Tibial nerve (tissue), 4 donors: ENCODE measurements around the gene HSD17B12. TPM values are rescaled to one million over a fixed set of nuclear protein-coding genes. Genes with fewer than 3 reads are reported as not detected.

Experiments
- DNase-seq, 2 donors: peaks; one replicate each; pipeline ENCODE4 v3.0.0-alpha.2; 2019; ENCODE audit warnings: low spot score in 2 of 2
- H3K27ac ChIP-seq, 4 donors: fragments of 200-600 bp; sonication (generic) in 3 of 4; one replicate each; pipeline ENCODE4 v1.5.1; 2017 to 2019; ENCODE audit warnings: mild to moderate bottlenecking in 1 of 4
- H3K27me3 ChIP-seq, 2 donors: fragments of 200-600 bp; sonication (generic) in 1 of 2; one replicate each; pipeline versions ENCODE4 v1.5.1 to v1.6.0; 2017 to 2019
- H3K36me3 ChIP-seq, 3 donors: fragments of 200-600 bp; sonication (generic); one replicate each; pipeline ENCODE4 v1.5.1; 2018 to 2019
- H3K4me1 ChIP-seq, 4 donors: fragments of 200-600 bp; sonication (generic) in 3 of 4; one replicate each; pipeline ENCODE4 v1.5.1; 2017 to 2019
- H3K4me3 ChIP-seq, 4 donors: fragments of 200-600 bp; sonication (generic) in 3 of 4; one replicate each; pipeline ENCODE4 v1.5.1; 2017 to 2019; ENCODE audit warnings: mild to moderate bottlenecking in 1 of 4, moderate library complexity in 1 of 4
- H3K9me3 ChIP-seq, 4 donors: fragments of 200-600 bp; sonication (generic) in 3 of 4; one replicate each; pipeline ENCODE4 v1.5.1; 2017 to 2019
- EP300 ChIP-seq, 2 donors: sonication (generic); formaldehyde crosslinking; IDR thresholded peaks; one replicate each; pipeline ENCODE4 v1.6.1; 2017; ENCODE audit warnings: antibody characterized with exemption in 2 of 2, mild to moderate bottlenecking in 1 of 2
- POLR2A ChIP-seq, 2 donors: fragments of 450-650 bp; IDR thresholded peaks; one replicate each; pipeline ENCODE4 v1.6.1; 2017; ENCODE audit warnings: antibody characterized with exemption in 2 of 2, mild to moderate bottlenecking in 2 of 2, moderate library complexity in 2 of 2
- whole genome bisulfite sequencing, 2 donors: methylation state at CpG; one replicate each; pipeline ENCODE4 v1.1.5; 2018; 5-methylcytosine and 5-hydroxymethylcytosine counted together
- total RNA-seq, 4 donors: library from RNA; depleted of rRNA; stranded (reverse); fragments of >200 nt; gene quantifications; one replicate each; pipeline ENCODE4 v1.1.0, GENCODE V29; 2016
- TF ChIP-seq, protein P1 (sequence below), 5 experiments: fragments of 200-600 bp in 3 of 5; fragments of 450-650 bp in 2 of 5; sonication (generic) in 3 of 5; IDR thresholded peaks; one replicate each; pipeline ENCODE4 v1.5.1; 2016 to 2019; ENCODE audit warnings: antibody characterized with exemption in 5 of 5, mild to moderate bottlenecking in 3 of 5, moderate library complexity in 2 of 5

HSD17B12 gene
- total RNA-seq, 4 donors from 2014 or later = 54.9 to 75.9 (median 62.9) TPM

DNA sequence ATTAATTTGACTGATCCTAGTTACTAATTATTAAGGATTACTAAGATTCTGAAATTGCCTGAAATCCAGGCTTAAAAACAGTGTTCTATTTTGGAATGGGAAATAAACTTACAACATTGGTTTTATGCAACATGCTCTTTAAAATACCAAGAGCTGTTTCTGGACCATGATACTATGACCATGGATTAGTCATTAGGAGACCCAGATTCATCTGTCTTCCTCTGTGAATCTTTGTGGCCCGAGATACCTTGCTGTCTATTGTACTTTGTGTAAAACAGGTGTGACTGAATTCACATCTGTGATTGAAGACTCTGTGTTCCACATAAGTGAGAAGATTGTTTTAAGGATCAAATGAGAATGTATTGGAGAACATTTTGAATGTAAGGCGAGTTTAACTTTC, 98.8 kb downstream of the HSD17B12 start:
- Histone ChIP-seq H3K27ac (no peak overlapping the region), H3K4me1 (no peaks in the 10 kb centered on the region), H3K9me3 (peaks cover 0 to 17% (median under 1%) of the 10 kb centered on the region in 4 donors), H3K36me3 (peaks cover 0 to 5% (median 0%) of the 10 kb centered on the region in 3 donors), H3K4me3 (no peak overlapping the region), H3K27me3 (no peaks in the 10 kb centered on the region)
- WGBS, 2 donors = 87 to 94% methylated on average over 2 of the region's 2 CpGs
- TF ChIP-seq POLR2A (IDR thresholded peaks at IDR 0.05) (no peak), EP300 (IDR thresholded peaks at IDR 0.05) (no peak)
- TF ChIP-seq, protein P1, sequence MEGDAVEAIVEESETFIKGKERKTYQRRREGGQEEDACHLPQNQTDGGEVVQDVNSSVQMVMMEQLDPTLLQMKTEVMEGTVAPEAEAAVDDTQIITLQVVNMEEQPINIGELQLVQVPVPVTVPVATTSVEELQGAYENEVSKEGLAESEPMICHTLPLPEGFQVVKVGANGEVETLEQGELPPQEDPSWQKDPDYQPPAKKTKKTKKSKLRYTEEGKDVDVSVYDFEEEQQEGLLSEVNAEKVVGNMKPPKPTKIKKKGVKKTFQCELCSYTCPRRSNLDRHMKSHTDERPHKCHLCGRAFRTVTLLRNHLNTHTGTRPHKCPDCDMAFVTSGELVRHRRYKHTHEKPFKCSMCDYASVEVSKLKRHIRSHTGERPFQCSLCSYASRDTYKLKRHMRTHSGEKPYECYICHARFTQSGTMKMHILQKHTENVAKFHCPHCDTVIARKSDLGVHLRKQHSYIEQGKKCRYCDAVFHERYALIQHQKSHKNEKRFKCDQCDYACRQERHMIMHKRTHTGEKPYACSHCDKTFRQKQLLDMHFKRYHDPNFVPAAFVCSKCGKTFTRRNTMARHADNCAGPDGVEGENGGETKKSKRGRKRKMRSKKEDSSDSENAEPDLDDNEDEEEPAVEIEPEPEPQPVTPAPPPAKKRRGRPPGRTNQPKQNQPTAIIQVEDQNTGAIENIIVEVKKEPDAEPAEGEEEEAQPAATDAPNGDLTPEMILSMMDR (IDR thresholded peaks at IDR 0.05) = no peak
- DNase-seq = no peak

DNA sequence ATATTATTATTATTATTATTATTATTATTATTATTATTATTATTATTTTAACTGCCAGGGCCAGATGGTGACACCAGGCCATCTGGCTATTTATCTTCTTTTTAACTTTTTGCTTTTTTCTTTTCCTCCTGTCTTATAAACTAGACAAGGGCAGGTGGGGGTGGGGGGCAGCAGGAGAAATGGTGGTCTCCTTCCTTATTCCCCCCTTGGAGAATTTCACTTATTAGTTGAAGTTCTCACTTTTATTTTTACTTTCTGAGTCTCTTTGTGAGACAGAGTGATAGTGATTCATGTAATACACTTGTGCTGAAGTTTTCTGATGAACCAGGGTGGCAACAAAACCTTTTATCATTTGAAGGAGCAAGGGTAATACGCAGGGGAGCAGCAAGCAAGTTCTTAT, 103.8 kb downstream of the HSD17B12 start:
- Histone ChIP-seq H3K4me3 (no peak overlapping the region), H3K27ac (no peak overlapping the region), H3K4me1 (peaks cover 0 to 5% (median 0%) of the 10 kb centered on the region in 4 donors), H3K27me3 (no peaks in the 10 kb centered on the region), H3K9me3 (peaks cover 0 to 26% (median 3%) of the 10 kb centered on the region in 4 donors), H3K36me3 (no peaks in the 10 kb centered on the region)
- no peak for DNase-seq
- WGBS, 2 donors = 97 to 100% methylated on average over 1 of the region's 1 CpG
- TF ChIP-seq POLR2A (IDR thresholded peaks at IDR 0.05) (no peak), EP300 (IDR thresholded peaks at IDR 0.05) (no peak)
- TF ChIP-seq, protein P1 (IDR thresholded peaks at IDR 0.05) = no peak

- no peak overlapping the region for H3K4me3 ChIP-seq
- no peak for DNase-seq
- H3K27ac ChIP-seq = no peak overlapping the region
- no peaks in the 10 kb centered on the region for H3K27me3 ChIP-seq
- H3K36me3 ChIP-seq = no peaks in the 10 kb centered on the region
- TF ChIP-seq, protein P1 (IDR thresholded peaks at IDR 0.05) = no peak
- TF ChIP-seq POLR2A (IDR thresholded peaks at IDR 0.05) (no peak), EP300 (IDR thresholded peaks at IDR 0.05) (no peak)
- 73 to 80% methylated on average over 2 of the region's 2 CpGs for WGBS, 2 donors
- peaks cover 0 to 5% (median 0%) of the 10 kb centered on the region in 4 donors for H3K4me1 ChIP-seq
- H3K9me3 ChIP-seq = peaks cover 0 to 26% (median 3%) of the 10 kb centered on the region in 4 donors
Measured at GRCh38 chr11:43784866-43785265, 104.3 kb downstream of the HSD17B12 start.

- no peak for DNase-seq
- H3K27ac ChIP-seq = no peak overlapping the region
- H3K4me1 ChIP-seq = peaks cover 0 to 5% (median 0%) of the 10 kb centered on the region in 4 donors
- no peaks in the 10 kb centered on the region for H3K27me3 ChIP-seq
- peaks cover 0 to 26% (median 3%) of the 10 kb centered on the region in 4 donors for H3K9me3 ChIP-seq
- no peak overlapping the region for H3K4me3 ChIP-seq
- H3K36me3 ChIP-seq = no peaks in the 10 kb centered on the region
- 87 to 89% methylated on average over 2 of the region's 2 CpGs for WGBS, 2 donors
- TF ChIP-seq POLR2A (IDR thresholded peaks at IDR 0.05) = no peak
- no peak for TF ChIP-seq EP300 (IDR thresholded peaks at IDR 0.05)
- TF ChIP-seq, protein P1 (IDR thresholded peaks at IDR 0.05) = no peak
Measured at GRCh38 chr11:43785318-43785717, 104.8 kb downstream of the HSD17B12 start.

DNA sequence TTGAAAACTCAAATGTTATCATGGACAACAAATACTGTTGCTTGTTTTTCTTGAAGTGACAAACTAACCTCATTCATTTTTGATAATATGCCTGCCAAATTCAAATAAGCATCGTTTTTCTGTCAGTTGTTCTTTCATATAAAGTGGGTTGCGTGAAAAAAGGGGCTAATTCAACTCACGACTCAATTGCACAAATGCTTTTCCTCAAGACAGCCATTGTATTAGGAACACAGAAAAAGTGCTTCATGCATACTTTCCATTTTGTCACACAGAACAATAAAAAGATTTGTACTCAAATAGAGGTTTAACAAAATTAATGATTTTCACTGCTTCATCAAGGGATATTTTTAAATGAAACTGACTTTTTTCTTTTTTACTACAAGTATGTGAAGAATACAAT, 105.5 kb downstream of the HSD17B12 start:
- H3K9me3 ChIP-seq = peaks cover 0 to 26% (median 3%) of the 10 kb centered on the region in 4 donors
- TF ChIP-seq, protein P1 (IDR thresholded peaks at IDR 0.05) = no peak
- TF ChIP-seq POLR2A (IDR thresholded peaks at IDR 0.05) (no peak), EP300 (IDR thresholded peaks at IDR 0.05) (no peak)
- H3K27ac ChIP-seq = no peak overlapping the region
- H3K4me1 ChIP-seq = peaks cover 0 to 5% (median 0%) of the 10 kb centered on the region in 4 donors
- no peak for DNase-seq
- no peak overlapping the region for H3K4me3 ChIP-seq
- WGBS, 2 donors = 48 to 55% methylated on average over 3 of the region's 3 CpGs
- no peaks in the 10 kb centered on the region for H3K27me3 ChIP-seq
- H3K36me3 ChIP-seq = no peaks in the 10 kb centered on the region
